Suprapubic skin (tissue), 4 donors: ENCODE results near the gene UTP18. TPM values are rescaled to one million over a fixed set of nuclear protein-coding genes. Genes with fewer than 3 reads are reported as not detected.
"Not testable (repeated sequence)": the region's sequence is repeated elsewhere in the genome, so short reads cannot be mapped to it uniquely, and the experiment has no call there.

Experiments
- DNase-seq, 2 donors: peaks; one replicate each; pipeline ENCODE4 v3.0.0-alpha.2; 2019; ENCODE audit warnings: low spot score in 2 of 2
- H3K27ac ChIP-seq: fragments of 200-600 bp; sonication (generic); one replicate; pipeline ENCODE4 v1.5.1; 2019
- H3K27me3 ChIP-seq: fragments of 200-600 bp; sonication (generic); one replicate; pipeline ENCODE4 v1.5.1; 2019
- H3K36me3 ChIP-seq: fragments of 200-600 bp; sonication (generic); one replicate; pipeline ENCODE4 v1.5.1; 2019
- H3K4me1 ChIP-seq: fragments of 200-600 bp; sonication (generic); one replicate; pipeline ENCODE4 v1.5.1; 2019
- H3K4me3 ChIP-seq: fragments of 200-600 bp; sonication (generic); one replicate; pipeline ENCODE4 v1.5.1; 2019; ENCODE audit warnings: mild to moderate bottlenecking
- H3K9me3 ChIP-seq: fragments of 200-600 bp; sonication (generic); one replicate; pipeline ENCODE4 v1.5.1; 2019
- EP300 ChIP-seq: sonication (generic); formaldehyde crosslinking; IDR thresholded peaks from one replicate; pipeline ENCODE4 v1.6.1; 2017; ENCODE audit warnings: antibody characterized with exemption
- POLR2A ChIP-seq, 2 donors: fragments of 450-650 bp; IDR thresholded peaks; one replicate each; pipeline ENCODE4 v1.6.1; 2017; ENCODE audit warnings: antibody characterized with exemption in 2 of 2, mild to moderate bottlenecking in 2 of 2, moderate library complexity in 2 of 2
- POLR2AphosphoS5 ChIP-seq, 3 donors: sonication (generic); formaldehyde crosslinking; IDR thresholded peaks; one replicate each; pipeline ENCODE4 v1.6.1; 2017; ENCODE audit warnings: antibody characterized with exemption in 3 of 3
- WGBS: methylation state at CpG from one replicate; pipeline ENCODE4 v1.1.5; 2018; 5-methylcytosine and 5-hydroxymethylcytosine counted together
- total RNA-seq, 4 donors: library from RNA; depleted of rRNA; stranded (reverse); fragments of >200 nt; gene quantifications; one replicate each; pipeline ENCODE4 v1.1.0, GENCODE V29; 2016
- TF ChIP-seq, protein P1 (sequence below), 2 donors: fragments of 200-600 bp in 1 of 2; fragments of 450-650 bp in 1 of 2; sonication (generic) in 1 of 2; IDR thresholded peaks; one replicate each; pipeline ENCODE4 v1.5.1; 2016 to 2019; ENCODE audit warnings: antibody characterized with exemption in 2 of 2, mild to moderate bottlenecking in 1 of 2, moderate library complexity in 1 of 2

The UTP18 gene
- total RNA-seq, 4 donors from 2014 or later, result 26.5 to 49.6 (median 45.1) TPM

DNA sequence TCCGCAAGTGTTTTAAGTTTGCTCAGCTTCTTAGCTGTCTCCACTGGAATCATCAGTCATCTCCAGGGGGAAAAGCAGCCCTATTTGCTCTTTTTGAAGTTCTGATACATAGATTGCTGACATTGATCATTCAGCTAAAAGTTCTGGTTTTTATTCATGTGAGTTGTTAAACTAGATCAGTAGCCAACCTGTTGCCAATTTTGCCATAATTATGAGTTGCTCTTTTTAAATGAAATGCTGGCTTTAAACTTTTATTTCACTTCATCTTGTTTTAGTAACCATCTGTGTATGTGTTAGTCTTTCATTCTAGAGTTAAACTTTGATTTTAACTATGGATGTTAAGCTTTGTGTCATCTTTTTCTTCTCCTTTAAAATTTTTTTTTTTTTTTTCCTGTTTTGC, 12.5 kb downstream of the UTP18 start:
- 96% methylated on average over 1 of the region's 1 CpG for WGBS
- no peak for DNase-seq
- Histone ChIP-seq H3K9me3 (no peaks in the 10 kb centered on the region), H3K27ac (no peak overlapping the region), H3K4me3 (no peak overlapping the region), H3K4me1 (no peaks in the 10 kb centered on the region), H3K36me3 (peaks cover 92% of the 10 kb centered on the region), H3K27me3 (no peaks in the 10 kb centered on the region)
- no peak for TF ChIP-seq EP300
- no peak for TF ChIP-seq POLR2AphosphoS5 (IDR thresholded peaks at IDR 0.05)
- TF ChIP-seq POLR2A (IDR thresholded peaks at IDR 0.05), result no peak
- TF ChIP-seq, protein P1, sequence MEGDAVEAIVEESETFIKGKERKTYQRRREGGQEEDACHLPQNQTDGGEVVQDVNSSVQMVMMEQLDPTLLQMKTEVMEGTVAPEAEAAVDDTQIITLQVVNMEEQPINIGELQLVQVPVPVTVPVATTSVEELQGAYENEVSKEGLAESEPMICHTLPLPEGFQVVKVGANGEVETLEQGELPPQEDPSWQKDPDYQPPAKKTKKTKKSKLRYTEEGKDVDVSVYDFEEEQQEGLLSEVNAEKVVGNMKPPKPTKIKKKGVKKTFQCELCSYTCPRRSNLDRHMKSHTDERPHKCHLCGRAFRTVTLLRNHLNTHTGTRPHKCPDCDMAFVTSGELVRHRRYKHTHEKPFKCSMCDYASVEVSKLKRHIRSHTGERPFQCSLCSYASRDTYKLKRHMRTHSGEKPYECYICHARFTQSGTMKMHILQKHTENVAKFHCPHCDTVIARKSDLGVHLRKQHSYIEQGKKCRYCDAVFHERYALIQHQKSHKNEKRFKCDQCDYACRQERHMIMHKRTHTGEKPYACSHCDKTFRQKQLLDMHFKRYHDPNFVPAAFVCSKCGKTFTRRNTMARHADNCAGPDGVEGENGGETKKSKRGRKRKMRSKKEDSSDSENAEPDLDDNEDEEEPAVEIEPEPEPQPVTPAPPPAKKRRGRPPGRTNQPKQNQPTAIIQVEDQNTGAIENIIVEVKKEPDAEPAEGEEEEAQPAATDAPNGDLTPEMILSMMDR (IDR thresholded peaks at IDR 0.05), result no peak

DNA sequence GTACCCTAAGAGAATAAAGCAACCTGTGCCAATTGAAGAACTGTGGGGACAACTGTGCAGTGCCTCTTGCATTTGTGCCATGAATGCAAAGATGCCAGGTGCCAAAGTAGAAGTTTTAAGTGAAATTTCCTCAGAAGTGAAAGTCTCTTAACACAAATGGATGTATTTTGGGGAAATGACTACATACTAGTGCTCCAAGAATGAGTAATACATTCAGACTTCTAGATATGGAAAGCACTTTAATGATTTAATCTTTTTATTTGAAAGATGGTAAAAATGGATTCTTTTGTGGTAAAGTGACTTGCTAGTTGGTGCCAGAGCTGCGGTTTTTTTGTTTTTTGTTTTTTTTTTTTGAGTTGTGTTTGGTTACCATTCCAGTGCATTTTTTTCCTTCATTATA, 15.0 kb downstream of the UTP18 start:
- Histone ChIP-seq H3K27ac (no peak overlapping the region), H3K4me3 (no peak overlapping the region), H3K27me3 (no peaks in the 10 kb centered on the region), H3K36me3 (peaks cover 94% of the 10 kb centered on the region), H3K4me1 (no peaks in the 10 kb centered on the region), H3K9me3 (no peaks in the 10 kb centered on the region)
- DNase-seq, result no peak
- TF ChIP-seq, protein P1 (IDR thresholded peaks at IDR 0.05), result no peak
- TF ChIP-seq POLR2A (IDR thresholded peaks at IDR 0.05) (no peak), EP300 (no peak), POLR2AphosphoS5 (IDR thresholded peaks at IDR 0.05) (no peak)
- WGBS, result 93% methylated on average over 1 of the region's 1 CpG

DNA sequence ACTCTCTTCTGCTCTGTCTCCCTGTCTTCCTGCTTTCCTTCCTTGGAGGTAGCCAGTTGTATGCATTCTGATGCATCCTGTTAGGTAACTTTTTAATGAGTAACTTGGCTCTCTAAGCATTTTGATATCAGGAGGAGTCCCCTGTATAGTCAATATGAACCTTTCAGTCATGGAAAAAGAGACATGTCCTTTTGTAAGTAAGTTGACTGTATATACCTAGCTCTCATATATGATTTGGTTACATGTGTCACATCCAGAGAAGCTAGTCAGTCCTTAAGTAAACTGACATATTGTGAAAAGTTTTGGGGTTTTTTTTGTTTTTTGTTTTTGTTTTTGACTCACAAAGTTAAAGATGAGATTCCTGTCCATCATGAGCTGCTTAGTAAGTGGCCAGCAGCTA, 18.8 kb downstream of the UTP18 start:
- TF ChIP-seq POLR2AphosphoS5 (IDR thresholded peaks at IDR 0.05) (no peak), POLR2A (IDR thresholded peaks at IDR 0.05) (no peak), EP300 (no peak)
- TF ChIP-seq, protein P1 (IDR thresholded peaks at IDR 0.05), result no peak
- no peaks in the 10 kb centered on the region for H3K9me3 ChIP-seq
- DNase-seq, result no peak
- H3K4me1 ChIP-seq, result no peaks in the 10 kb centered on the region
- H3K36me3 ChIP-seq, result peaks cover 94% of the 10 kb centered on the region
- H3K27ac ChIP-seq, result no peak overlapping the region
- H3K27me3 ChIP-seq, result no peaks in the 10 kb centered on the region
- no peak overlapping the region for H3K4me3 ChIP-seq

DNA sequence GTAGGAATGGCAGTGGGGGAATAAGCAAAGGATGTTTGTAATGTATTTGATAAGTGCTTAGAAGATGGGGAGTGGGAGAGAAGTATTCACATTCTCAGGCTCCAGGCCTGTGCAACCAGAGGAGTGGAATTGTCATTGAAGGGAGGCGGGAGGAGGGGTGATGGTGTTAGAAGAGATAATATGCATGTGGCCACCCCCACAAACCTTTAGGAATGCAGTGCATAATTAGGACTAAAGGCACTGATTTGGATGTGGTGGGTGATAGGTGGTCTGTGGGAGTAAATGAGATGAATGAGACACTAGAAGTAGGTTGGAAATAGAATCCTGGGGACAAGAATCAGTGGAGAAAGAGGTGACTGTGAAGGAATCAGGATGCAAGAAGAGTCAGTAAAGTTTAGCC, 27.1 kb downstream of the UTP18 start:
- Histone ChIP-seq H3K27ac (no peak overlapping the region), H3K4me1 (no peaks in the 10 kb centered on the region), H3K9me3 (no peaks in the 10 kb centered on the region), H3K36me3 (peaks cover 90% of the 10 kb centered on the region), H3K4me3 (no peak overlapping the region), H3K27me3 (no peaks in the 10 kb centered on the region)
- TF ChIP-seq POLR2AphosphoS5 (IDR thresholded peaks at IDR 0.05) (no peak), EP300 (no peak), POLR2A (IDR thresholded peaks at IDR 0.05) (no peak)
- TF ChIP-seq, protein P1 (IDR thresholded peaks at IDR 0.05), result no peak
- WGBS, result 97% methylated on average over 1 of the region's 1 CpG
- no peak for DNase-seq

DNA sequence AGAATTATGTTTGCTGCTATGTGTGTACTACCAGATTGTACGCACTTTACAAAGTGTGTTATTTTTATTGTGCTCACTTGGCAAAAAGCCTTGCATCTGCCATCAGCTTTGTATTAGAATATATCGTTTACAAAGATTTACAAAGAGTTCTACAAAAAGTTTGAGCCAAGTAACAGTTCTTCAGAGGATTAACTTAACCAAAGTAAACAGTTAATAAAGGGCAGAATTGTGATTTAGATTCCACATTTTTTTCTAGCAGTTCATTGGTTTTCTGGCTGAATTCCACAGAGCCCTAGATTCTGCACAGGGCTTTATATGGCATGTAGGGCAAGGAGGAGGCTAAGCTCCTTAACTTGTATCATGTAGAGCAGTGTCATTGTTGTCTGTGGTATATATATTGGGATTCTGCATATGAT, 29.4 kb downstream of the UTP18 start:
- Histone ChIP-seq H3K4me3 (no peak overlapping the region), H3K36me3 (peaks cover 89% of the 10 kb centered on the region), H3K9me3 (no peaks in the 10 kb centered on the region), H3K4me1 (no peaks in the 10 kb centered on the region), H3K27me3 (no peaks in the 10 kb centered on the region), H3K27ac (no peak overlapping the region)
- no peak for DNase-seq
- 83% methylated on average over 2 of the region's 2 CpGs for WGBS
- TF ChIP-seq EP300, result no peak
- TF ChIP-seq, protein P1 (IDR thresholded peaks at IDR 0.05), result no peak
- no peak for TF ChIP-seq POLR2AphosphoS5 (IDR thresholded peaks at IDR 0.05)
- no peak for TF ChIP-seq POLR2A (IDR thresholded peaks at IDR 0.05)

DNA sequence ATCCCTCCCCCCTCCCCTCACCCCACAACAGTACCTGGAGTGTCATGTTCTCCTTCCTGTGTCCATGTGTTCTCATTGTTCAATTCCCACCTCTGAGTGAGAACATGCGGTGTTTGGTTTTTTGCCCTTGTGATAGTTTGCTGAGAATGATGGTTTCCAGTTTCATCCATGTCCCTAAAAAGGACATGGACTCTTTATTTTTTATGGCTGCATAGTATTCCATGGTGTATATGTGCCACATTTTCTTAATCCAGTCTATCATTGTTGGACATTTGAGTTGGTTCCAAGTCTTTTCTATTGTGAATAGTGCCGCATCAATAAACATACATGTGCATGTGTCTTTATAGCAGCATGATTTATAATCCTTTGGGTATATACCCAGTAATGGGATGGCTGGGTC, 34.0 kb downstream of the UTP18 start:
- H3K4me1 ChIP-seq, H3K4me3 ChIP-seq, H3K9me3 ChIP-seq, H3K27me3 ChIP-seq, DNase-seq, H3K27ac ChIP-seq: not testable (repeated sequence)
- H3K36me3 ChIP-seq, result peaks cover 70% of the 10 kb centered on the region
- WGBS, result 97% methylated on average over 2 of the region's 2 CpGs
